Kidney epithelial cell (primary cell): Measurements from ENCODE around the gene MPIG6B. TPM values are rescaled to one million over a fixed set of nuclear protein-coding genes. Genes with fewer than 3 reads are reported as not detected.

Source experiments
- DNase-seq: peaks from one replicate; pipeline ENCODE4 v3.0.0-alpha.2; 2010; ENCODE audit warnings: low read depth
- H3K27me3 ChIP-seq: 2 replicates; pipeline ENCODE4 v1.6.0; 2011; ENCODE audit warnings: low read length; ENCODE audit not compliant: control insufficient read depth, insufficient read depth
- H3K36me3 ChIP-seq: 2 replicates; pipeline ENCODE4 v1.5.1; 2011; ENCODE audit warnings: low read length; ENCODE audit not compliant: control insufficient read depth, insufficient read depth
- H3K4me3 ChIP-seq: 2 replicates; pipeline ENCODE4 v1.5.1; 2011; ENCODE audit warnings: low read depth, mild to moderate bottlenecking, control low read depth, low read length
- CTCF ChIP-seq: IDR thresholded peaks from 2 replicates; pipeline ENCODE4 v1.5.1; 2011; ENCODE audit warnings: mild to moderate bottlenecking, moderate library complexity, low read length, control low read depth, inconsistent platforms; ENCODE audit not compliant: insufficient read depth, poor library complexity, severe bottlenecking
- total RNA-seq: library from RNA; depleted of rRNA; stranded (reverse); fragments of >200 nt; gene quantifications from 2 replicates; pipeline ENCODE4 v1.2.3, GENCODE V29; 2015

MPIG6B gene
- total RNA-seq, 1 donor from 2014 or later: 0.29 TPM

GRCh38 chr6:31752739-31753319, 29.7 kb downstream of the MPIG6B start:
- no peak for DNase-seq
- TF ChIP-seq CTCF: no peak

GRCh38 chr6:31758281-31758680, 35.1 kb downstream of the MPIG6B start:
- no peak for TF ChIP-seq CTCF
- Histone ChIP-seq H3K36me3 (no peaks in the 10 kb centered on the region), H3K27me3 (no peaks in the 10 kb centered on the region)

More at GRCh38 chr6:31752739-31753319, 29.7 kb downstream of the MPIG6B start:
- Histone ChIP-seq H3K4me3 (no peak overlapping the region), H3K27me3 (no peaks in the 10 kb centered on the region), H3K36me3 (no peaks in the 10 kb centered on the region)

GRCh38 chr6:31760790-31761189, 37.6 kb downstream of the MPIG6B start:
- H3K27me3 ChIP-seq: no peaks in the 10 kb centered on the region
- H3K4me3 ChIP-seq: no peak overlapping the region
- DNase-seq: no peak
- no peaks in the 10 kb centered on the region for H3K36me3 ChIP-seq
- TF ChIP-seq CTCF: no peak

More at GRCh38 chr6:31758281-31758680, 35.1 kb downstream of the MPIG6B start:
- H3K4me3 ChIP-seq: no peak overlapping the region
- no peak for DNase-seq

- Histone ChIP-seq H3K36me3 (no peaks in the 10 kb centered on the region), H3K4me3 (no peak overlapping the region), H3K27me3 (no peaks in the 10 kb centered on the region)
- no peak for DNase-seq
- TF ChIP-seq CTCF: no peak
Measured at GRCh38 chr6:31761343-31761742, 38.2 kb downstream of the MPIG6B start.

- H3K4me3 ChIP-seq: no peak within 1 kb of the TSS
- no peaks in the 10 kb centered on the region for H3K27me3 ChIP-seq
- H3K36me3 ChIP-seq: no peaks in the 10 kb centered on the region
- TF ChIP-seq CTCF: no peak
- no peak for DNase-seq
Measured at GRCh38 chr6:31762356-31762755, 39.2 kb downstream of the MPIG6B start, which contains the start of gene SAPCD1. SAPCD1 (plus strand) TSS chr6:31762656; CDS start chr6:31763055, 399 bp downstream.
